NCI-H128 (cell line): ENCODE measurements around the gene PGPEP1.
"Not testable (repeated sequence)": the region's sequence is repeated elsewhere in the genome, so short reads cannot be mapped to it uniquely, and the experiment has no call there.

ENCODE experiments used
- DNase-seq: peaks from one replicate; lab custom pipeline; 2025; ENCODE audit not compliant: unreplicated experiment; lab: John Stamatoyannopoulos, UW

The PGPEP1 gene

GRCh38 chr19:18308051-18308947 lies 32.1 kb upstream of the PGPEP1 start:
- DNase-seq, result no peak

DNA sequence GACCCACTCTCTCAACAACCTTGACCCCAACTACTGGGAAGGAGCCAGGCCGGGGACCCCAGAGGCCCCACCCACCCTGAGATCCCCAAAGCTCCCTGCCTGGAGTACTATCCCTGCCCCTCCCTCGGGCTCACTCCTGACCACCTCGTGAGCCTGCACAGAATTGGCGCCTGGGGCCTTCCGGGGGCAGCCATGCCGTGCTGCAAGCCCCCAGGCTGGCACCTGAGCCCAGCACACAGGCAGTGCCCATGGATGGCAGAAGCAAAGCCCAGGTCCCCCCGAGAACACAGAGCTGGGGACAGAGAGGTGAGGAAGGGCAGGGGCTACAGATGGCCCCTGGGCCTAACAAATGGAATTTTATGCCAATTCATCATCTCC lies 31.5 kb upstream of the PGPEP1 start:
- DNase-seq, result no peak

- DNase-seq, result no peak
Observed at GRCh38 chr19:18309525-18310064, 30.8 kb upstream of the PGPEP1 start.

DNA sequence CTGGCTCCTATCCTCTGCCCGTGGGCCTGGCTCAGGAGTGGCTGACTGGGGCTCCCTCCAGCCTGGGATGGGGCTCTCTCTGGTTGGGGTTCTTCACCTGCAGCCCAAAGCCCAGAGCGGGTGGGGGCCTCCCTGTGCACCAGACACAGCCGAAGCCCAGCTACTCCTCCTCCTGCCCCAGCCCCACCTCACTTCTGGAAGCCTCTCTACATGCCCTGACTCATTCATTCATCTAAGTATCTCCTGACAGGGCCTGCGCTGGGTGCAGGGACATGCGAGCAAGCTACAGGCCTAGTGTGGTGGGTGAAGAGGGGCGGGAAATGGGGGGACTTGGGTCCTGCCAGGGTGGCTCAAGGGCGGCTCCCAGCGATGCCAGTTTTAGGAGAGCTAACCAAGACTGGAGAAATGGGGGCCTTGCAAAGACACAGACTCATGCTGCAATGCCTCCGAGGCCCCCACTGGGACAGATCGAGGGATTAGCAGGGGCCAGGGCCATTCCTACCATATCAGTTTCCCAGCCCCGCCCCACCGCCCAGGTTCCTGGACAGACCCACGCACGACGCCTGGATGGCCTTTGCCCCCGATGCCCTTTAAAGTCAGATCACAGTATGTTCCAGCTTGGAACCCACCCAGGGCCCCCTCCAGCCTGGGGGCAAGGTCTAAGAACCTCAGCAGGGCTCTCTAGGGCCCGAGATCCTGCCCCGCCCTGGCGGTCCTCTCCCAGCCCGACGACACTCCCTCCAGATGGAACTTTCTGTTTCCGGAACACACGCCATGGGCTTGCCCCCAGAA lies 30.1 kb upstream of the PGPEP1 start:
- DNase-seq, result no peak

GRCh38 chr19:18310966-18311365 lies 29.4 kb upstream of the PGPEP1 start:
- DNase-seq, result no peak

DNA sequence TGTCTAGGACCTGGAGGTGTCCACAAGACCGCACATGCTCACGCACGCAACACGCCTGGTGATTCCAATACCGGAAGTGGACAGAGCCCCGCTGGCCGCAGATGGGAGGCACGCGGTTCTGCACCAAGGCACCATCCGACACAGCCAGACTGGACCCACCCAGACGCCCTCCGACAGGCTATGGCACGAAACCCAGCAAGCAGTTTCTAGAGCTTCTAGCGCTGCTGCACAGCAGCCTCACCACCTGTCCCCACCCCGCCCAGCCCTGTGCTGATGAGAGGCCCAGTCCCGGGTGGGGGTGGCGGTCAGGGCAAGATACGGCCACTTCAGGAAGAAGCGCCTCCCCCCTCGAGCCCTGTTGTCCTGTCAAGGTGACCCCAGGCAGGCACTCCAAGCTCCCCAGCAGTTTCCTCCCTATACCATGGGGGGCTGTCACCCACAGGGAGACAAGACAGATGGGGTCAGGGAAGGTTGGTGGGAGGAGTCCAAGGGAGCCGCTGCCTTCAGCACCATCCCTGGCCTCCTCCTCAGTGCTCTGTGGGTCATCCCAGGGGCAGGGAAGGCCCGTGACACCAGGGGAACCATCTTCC lies 28.8 kb upstream of the PGPEP1 start:
- DNase-seq, result no peak

GRCh38 chr19:18312092-18312534 lies 28.3 kb upstream of the PGPEP1 start:
- no peak for DNase-seq

GRCh38 chr19:18313398-18313797 lies 27.0 kb upstream of the PGPEP1 start:
- DNase-seq, result no peak

GRCh38 chr19:18317961-18318800 lies 22.2 kb upstream of the PGPEP1 start:
- DNase-seq, result no peak

DNA sequence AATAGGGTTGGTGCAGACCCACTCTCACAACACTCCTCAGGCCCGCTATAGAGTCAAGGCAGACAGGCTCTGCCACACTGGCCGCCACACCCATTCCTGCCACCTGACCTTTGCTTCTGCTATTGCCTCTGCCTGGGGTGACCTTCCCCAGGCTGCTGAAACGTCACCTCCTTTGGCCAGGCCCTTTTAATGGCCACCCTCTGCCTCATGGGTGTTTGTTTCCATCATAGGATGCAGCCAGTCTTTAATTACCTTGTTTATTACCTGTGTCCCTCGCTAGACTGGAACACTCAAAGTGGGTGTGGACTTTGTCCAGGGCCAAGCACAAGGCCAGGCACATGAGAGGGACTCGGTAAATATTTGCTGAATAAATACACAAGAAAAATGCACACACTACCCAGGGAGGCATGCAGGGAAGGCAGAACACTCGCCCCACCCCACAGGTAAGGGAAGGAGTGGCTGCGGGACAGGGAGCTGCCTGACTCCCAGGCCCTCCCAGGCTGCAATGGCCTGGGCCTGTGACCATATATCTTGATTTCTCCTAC lies 20.7 kb upstream of the PGPEP1 start:
- DNase-seq, result no peak

DNA sequence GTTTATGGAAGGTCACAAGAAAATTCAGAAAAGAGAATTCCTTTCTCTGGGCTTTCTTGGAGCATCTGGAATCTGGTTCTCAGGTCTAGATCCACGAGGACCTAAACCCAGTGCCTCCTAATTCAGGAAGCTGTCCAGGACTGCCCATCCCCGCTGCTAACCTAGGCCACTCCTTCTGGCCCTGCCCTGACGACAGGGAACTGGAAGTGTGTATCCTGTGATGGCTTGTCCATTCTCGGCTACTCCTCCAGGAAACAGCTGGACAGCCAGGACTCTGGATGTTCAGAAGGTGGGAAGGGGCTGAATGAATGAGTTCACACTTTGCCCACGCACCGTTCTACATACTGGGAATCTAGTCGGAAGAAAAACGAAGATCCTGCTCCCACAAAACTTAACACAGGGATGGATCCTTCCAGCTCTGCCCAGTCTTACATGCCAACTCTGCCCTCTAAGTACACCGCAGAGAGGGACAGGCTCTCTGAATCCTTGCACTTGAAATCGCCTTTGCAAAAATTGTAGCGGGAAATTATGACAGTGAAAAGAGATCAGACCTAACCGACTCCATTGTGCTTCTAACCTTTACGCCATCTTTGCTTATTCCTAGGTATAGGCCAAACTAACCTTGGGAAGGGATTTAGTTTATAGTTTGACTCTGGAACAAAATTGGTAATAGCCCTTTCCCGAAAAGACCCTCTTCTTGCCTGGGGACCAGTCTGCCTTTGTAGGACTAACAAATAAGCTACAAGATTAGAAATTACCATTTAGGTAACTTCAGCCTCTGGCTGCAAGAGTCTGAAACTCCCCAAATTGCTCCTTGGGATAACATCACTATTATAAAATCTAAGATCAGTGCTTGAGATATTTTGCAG lies 19.3 kb upstream of the PGPEP1 start:
- no peak for DNase-seq

- DNase-seq, result no peak
Observed at GRCh38 chr19:18321734-18322102, 18.7 kb upstream of the PGPEP1 start.

DNA sequence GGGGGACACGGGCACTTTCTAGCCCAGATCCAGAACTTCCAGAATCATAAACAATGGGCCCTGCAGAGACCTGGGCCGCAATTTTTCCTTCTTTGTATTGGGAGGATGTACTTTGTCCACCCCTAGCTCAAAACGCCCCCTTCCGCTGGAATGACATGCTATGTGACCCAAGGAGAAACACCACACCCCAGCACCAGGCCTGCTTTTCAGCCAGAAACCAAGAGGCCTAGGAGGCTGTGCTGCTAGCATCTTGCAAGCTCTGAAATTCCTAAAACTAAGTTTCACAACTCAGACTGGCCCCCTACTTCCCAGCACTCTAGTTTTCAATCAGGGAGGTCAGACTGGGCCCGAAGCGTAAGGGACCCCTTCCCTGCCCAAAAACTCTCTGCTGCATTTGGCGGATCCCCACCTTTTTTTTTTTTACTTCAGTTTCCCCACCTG lies 18.1 kb upstream of the PGPEP1 start:
- peak; percentile 8 for DNase-seq

DNA sequence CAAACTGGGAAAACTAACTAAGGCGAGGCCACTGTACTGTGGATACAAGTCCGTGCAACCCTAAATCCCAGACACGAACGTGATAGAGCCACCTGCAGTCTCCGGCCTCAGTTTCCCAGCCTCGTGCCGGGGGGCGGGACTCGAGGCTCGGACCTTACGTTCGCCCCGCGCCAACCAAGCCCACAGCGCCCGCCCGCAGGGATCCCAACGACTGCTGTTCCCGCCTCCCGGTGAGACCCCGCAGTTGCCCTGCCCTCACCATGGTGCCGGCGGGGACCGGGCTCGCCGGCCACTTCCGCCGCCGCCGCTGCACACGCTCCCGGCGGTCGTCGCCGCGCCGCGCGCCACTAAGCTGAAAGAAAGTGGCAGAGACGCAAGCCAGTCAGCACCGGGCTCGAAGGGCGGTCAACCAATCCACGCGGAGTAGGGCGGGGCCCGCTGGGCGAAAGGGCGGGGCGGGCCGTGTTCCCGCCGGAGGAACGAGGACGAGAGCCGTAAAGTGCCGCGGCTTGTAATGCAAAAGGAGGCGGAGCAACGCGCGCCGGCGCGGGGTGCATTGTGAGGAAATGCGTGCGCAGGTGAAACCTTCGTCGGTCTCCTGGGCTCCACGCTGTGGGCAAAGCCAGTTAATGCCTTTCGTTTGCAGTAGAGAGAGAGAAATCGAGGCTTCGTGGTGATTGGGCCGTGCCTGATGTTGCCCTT lies 17.5 kb upstream of the PGPEP1 start, which contains the start of gene LSM4:
LSM4 (minus strand) TSS at position 318 of the 702 bp plus-strand sequence; CDS start at position 262, 56 bp downstream.
- peak; percentile 98 for DNase-seq

DNA sequence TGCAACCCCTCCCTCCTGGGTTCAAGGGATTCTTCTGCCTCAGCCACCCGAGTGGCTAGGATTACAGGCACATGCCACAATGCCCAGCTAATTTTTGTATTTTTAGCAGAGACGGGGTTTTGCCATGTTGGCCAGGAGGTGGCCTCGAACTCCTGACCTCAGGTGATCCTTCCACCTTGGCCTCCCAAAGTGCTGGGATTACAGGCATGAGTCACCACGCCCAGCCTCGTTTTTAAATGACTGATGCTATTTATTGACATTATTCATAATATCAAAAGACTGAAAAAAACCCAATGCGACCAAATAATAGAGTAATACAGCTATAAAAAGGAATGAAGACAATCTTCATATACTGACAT lies 16.0 kb upstream of the PGPEP1 start:
- not testable (repeated sequence) for DNase-seq

- no peak for DNase-seq
Observed at GRCh38 chr19:18326772-18327171, 13.6 kb upstream of the PGPEP1 start.

- peak; percentile 93 for DNase-seq
Observed at GRCh38 chr19:18328340-18329034, 11.9 kb upstream of the PGPEP1 start.

- no peak for DNase-seq
Observed at GRCh38 chr19:18329035-18329376, 11.4 kb upstream of the PGPEP1 start.
